GM19193 (cell line): ENCODE measurements around the gene ATXN1.

Experiments used
- POLR2A ChIP-seq: IDR thresholded peaks from 4 replicates; pipeline ENCODE4 v1.6.1; 2011; ENCODE audit not compliant: insufficient read depth, insufficient read length; ENCODE audit errors: extremely low read depth

Gene ATXN1

GRCh38 chr6:16473184-16473907, 287.9 kb downstream of the ATXN1 start:
- TF ChIP-seq POLR2A: peak; percentile 34

- no peak for TF ChIP-seq POLR2A
Measured at GRCh38 chr6:16472349-16473069, 288.8 kb downstream of the ATXN1 start.

DNA sequence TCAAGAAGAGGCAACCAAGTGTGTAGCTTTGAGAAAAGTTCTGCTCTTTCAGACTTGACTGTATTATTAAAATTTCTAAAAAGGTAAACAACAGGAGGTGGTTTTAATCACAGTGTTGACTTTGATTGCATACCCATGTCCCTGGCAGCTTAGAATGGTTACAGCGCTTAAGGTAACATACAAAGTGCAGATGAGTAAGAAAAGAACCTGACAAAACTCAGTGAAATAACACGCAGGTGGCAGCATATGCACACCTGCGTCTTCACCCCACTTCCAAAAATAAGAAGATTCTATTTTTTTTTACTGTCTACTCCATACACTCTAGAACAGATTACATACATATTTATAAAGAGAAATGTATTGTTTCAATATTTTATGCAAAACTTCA, 289.4 kb downstream of the ATXN1 start:
- no peak for TF ChIP-seq POLR2A

DNA sequence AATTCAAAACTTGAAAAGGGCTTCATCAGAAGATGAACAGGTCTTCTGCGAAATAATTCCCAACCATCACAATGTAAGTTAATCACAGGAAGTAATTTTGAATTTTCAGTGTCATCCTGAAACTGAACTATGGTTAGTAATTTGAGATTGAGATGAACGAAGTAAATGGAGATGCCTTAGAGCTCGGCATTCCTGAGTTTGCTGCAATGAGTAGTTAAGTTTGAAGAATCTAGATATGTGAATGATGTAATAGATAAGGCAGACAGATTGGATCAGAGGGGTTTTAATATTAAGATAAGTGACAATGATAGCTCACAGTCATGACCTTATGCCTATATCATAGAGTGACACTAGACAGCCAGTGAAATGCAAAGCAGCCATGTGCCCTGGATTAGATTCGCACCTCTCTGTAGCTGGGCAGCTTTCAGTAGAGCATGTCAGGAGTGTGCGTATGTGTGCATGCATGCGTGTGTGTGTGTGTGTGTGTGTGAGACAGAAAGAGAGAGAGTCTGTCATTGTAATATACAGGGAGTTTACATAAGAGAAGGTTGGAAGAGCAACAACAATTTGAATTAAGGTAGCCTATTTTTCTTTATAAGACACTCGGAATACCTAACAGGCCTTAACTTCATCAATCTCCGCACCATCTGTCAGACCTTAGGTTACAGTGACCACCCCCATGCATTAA, 289.9 kb downstream of the ATXN1 start:
- TF ChIP-seq POLR2A: no peak

DNA sequence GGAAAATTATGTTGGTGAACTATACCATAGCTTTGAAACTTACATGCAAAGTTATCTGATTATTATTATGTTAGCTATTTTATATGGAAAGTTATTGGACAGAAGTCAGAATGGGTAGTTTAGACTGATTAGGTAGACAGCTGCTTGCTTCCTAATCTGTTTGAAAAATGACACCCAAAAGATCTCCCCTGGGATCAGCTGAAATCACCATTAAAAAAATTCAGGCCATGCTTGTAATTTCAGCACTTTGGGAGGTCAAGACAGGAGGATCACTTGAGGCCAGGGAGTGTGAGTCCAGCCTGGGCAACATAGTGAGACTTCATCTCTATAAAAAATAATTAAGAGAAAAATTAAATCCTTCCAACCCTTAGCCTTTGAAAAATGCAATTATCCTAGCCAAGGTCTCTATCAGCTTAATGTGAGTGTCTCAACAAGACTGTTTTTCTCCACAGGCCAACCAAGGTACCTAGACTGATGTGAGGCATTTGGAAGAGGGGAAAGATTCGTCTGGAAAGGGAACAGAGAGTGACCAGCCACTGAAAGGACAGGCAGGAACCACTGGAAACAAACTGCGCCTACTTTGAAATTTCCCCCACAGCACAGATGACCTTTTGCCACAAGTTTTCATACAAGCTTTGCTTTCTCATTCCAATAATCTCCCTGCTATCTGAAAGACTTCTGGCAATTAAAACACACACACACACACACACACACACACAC, 290.6 kb downstream of the ATXN1 start:
- no peak for TF ChIP-seq POLR2A

GRCh38 chr6:16468991-16469615, 292.2 kb downstream of the ATXN1 start:
- no peak for TF ChIP-seq POLR2A

DNA sequence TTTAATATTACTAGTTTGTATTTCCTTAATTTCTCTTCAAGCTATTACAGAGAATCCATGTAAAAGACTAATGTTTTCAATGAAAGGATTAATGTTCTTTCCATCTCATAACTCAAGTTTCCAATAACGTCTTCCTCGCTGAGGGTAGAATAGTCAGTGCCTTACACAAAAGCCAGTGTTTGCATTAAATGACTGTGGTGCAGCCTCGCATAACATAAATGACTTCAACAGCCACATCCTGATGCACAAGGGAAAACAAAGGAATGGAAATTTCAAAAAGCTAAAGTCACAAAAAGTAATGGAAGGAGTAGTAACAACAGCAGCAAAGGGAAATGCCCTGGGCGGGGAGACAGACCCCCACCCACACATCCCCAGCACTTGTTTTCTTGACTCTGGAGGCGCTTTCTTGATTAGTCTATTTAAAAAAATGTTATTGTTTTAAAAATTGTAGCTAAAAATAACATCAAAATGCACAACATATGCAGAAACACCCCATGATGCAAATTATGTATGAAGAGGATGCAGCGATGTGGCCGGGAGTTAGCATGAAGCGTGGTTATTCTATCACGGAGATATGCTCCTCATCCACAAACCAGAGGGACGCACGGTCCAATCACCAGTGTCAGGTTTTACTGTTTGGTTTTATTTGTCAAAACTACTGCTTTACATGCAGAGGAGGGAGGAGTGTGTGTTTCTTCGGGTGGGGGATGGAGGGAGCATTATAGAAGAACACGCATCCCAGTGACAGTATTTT, 294.3 kb downstream of the ATXN1 start:
- no peak for TF ChIP-seq POLR2A

GRCh38 chr6:16464045-16464444, 297.2 kb downstream of the ATXN1 start:
- no peak for TF ChIP-seq POLR2A

DNA sequence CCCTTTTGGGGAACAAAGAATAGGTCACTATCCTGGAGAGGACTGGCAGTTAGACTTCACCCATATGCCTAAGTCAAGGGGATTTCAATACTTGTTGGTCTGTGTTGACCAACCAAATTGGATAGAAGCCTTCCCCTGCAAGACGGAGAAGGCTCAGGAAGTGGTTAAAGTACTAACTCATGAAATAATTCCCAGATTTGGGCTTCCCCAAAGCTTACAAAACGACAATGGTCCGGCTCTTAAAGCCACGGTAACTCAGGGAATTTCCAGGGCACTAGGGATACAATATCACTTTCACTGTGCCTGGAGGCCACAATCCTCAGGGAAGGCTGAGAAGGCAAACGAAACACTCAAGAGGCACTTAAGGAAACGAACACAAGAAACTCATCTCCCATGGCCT, 299.8 kb downstream of the ATXN1 start:
- no peak for TF ChIP-seq POLR2A

DNA sequence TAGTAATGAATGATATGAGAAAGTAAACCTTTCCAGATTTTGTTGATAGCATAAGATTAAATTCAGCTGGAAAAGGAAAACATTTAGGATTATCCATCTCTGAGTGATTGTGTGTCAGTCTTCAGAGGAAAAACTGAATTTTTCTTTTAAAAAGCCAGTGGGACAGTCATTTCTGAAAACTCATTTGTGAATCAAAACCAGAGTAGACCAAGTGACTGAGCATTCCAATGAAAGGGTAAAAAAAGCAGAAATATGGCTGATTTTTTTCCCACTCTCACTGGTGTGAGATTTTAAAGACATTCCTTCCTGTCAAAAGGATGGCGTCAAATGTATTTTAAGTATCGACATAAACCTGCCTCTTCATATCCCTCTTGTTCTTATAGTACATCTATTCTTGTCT, 308.9 kb downstream of the ATXN1 start:
- TF ChIP-seq POLR2A: no peak

GRCh38 chr6:16450821-16451220, 310.4 kb downstream of the ATXN1 start:
- no peak for TF ChIP-seq POLR2A

DNA sequence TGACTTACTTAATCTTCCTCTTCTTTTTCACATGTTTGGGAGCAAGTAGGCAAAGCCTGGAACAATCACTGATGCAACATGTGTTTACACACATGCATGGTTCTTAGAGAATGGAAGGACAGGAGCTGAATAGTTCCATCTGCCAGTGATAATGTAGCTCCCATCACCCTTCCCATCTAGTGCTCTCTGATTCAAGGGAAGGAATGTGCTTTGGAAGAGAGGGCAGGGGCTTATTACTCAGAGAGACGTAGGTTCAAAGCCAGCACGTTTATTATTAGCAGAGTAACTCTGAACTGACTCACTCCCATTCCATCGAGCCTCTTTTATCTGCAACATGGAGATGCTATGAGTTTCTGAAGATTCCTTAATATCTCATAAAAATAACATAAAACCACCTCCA, 311.0 kb downstream of the ATXN1 start:
- TF ChIP-seq POLR2A: no peak

DNA sequence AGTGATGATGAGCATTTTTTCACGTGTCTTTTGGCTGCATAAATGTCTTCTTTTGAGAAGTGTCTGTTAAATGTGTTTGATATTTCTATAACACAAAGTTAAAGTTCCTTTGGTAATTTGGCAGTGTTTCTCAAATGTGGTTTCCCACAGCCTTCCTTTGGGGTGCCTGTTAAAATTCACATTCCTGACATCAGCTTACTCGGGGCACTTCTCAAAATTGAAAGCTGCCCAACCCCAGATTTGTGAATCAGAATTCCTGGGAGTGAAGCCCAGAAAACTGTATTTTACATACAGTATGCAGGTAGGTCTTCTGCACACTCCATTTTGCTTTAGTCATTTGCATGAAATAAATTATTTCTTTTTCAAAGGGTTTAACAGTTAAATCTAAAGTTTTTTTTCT, 315.0 kb downstream of the ATXN1 start:
- TF ChIP-seq POLR2A: no peak

DNA sequence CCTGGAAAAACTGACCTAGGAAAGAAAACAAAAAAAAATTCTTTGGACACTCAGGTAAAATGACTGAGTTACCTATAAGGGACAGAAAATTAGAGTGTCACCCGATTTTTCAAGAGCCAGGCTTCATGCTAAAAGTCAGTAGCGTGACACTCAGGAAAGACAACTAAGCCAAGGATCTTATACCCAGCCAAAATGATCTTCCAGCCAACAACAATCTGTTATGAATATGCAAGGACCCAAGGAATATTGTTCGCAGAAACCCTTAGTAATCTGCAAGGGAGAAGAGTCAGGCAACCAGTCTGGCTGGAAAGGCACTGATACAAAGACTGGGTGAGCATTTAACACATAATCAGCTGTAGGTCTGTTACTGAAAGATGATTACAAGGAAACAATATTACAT, 319.2 kb downstream of the ATXN1 start:
- TF ChIP-seq POLR2A: no peak
